ENCODE measurements around the gene AK3.

Gene AK3

GRCh38 chr9:4746278-4747030, 5.5 kb upstream of the AK3 start:
- DNase-seq = no peak

GRCh38 chr9:4743131-4743875, 2.3 kb upstream of the AK3 start:
- no peak for DNase-seq

- DNase-seq = no peak
Measured at GRCh38 chr9:4742246-4742645, 1.2 kb upstream of the AK3 start.

GRCh38 chr9:4741365-4742089, 525 bp upstream of the AK3 start:
- no peak for DNase-seq

- no peak for DNase-seq
Measured at GRCh38 chr9:4740388-4740637, 689 bp downstream of the AK3 start.

- DNase-seq = no peak
Measured at GRCh38 chr9:4739587-4740387, 1.2 kb downstream of the AK3 start.

GRCh38 chr9:4738866-4739586, 2.0 kb downstream of the AK3 start:
- no peak for DNase-seq

- no peak for DNase-seq
Measured at GRCh38 chr9:4734150-4734549, 6.9 kb downstream of the AK3 start.

- DNase-seq = no peak
Measured at GRCh38 chr9:4732890-4733289, 8.1 kb downstream of the AK3 start.

- no peak for DNase-seq
Measured at GRCh38 chr9:4727593-4727992, 13.4 kb downstream of the AK3 start.

GRCh38 chr9:4725706-4726442, 15.1 kb downstream of the AK3 start:
- DNase-seq = no peak

- no peak for DNase-seq
Measured at GRCh38 chr9:4721736-4722135, 19.3 kb downstream of the AK3 start.

GRCh38 chr9:4718911-4719310, 22.1 kb downstream of the AK3 start:
- no peak for DNase-seq

GRCh38 chr9:4717815-4718214, 23.2 kb downstream of the AK3 start:
- no peak for DNase-seq

- no peak for DNase-seq
Measured at GRCh38 chr9:4716163-4716562, 24.8 kb downstream of the AK3 start.

- DNase-seq = no peak
Measured at GRCh38 chr9:4714266-4715016, 26.6 kb downstream of the AK3 start.

- DNase-seq = no peak
Measured at GRCh38 chr9:4713849-4714248, 27.2 kb downstream of the AK3 start.

GRCh38 chr9:4709380-4709779, 31.6 kb downstream of the AK3 start:
- DNase-seq = no peak

- no peak for DNase-seq
Measured at GRCh38 chr9:4706971-4707622, 33.9 kb downstream of the AK3 start.

- no peak for DNase-seq
Measured at GRCh38 chr9:4706021-4706420, 35.0 kb downstream of the AK3 start.

- no peak for DNase-seq
Measured at GRCh38 chr9:4704129-4704528, 36.9 kb downstream of the AK3 start.
